GM18858 (cell line): Measurements from ENCODE around the gene PLEKHA8.

ENCODE experiments used
- ATAC-seq: cut with Tn5 transposase; IDR thresholded peaks from one replicate; pipeline ENCODE4 v1.9.1; 2021; ENCODE audit not compliant: unreplicated experiment

Gene PLEKHA8

GRCh38 chr7:30166155-30166840, 138.1 kb downstream of the PLEKHA8 start:
- no peak for ATAC-seq

- no peak for ATAC-seq
Measured at GRCh38 chr7:30166841-30167235, 138.6 kb downstream of the PLEKHA8 start.

- no peak for ATAC-seq
Measured at GRCh38 chr7:30167901-30168300, 139.7 kb downstream of the PLEKHA8 start.

- ATAC-seq = no peak
Measured at GRCh38 chr7:30168835-30169573, 140.8 kb downstream of the PLEKHA8 start.

- no peak for ATAC-seq
Measured at GRCh38 chr7:30169579-30169978, 141.4 kb downstream of the PLEKHA8 start.

- ATAC-seq = no peak
Measured at GRCh38 chr7:30170476-30171205, 142.4 kb downstream of the PLEKHA8 start.

GRCh38 chr7:30171766-30172447, 143.7 kb downstream of the PLEKHA8 start:
- no peak for ATAC-seq

GRCh38 chr7:30172451-30172850, 144.2 kb downstream of the PLEKHA8 start:
- ATAC-seq = no peak

- ATAC-seq = no peak
Measured at GRCh38 chr7:30173058-30173897, 145.1 kb downstream of the PLEKHA8 start.

- ATAC-seq = no peak
Measured at GRCh38 chr7:30175180-30175579, 147.0 kb downstream of the PLEKHA8 start.

- ATAC-seq = no peak
Measured at GRCh38 chr7:30175636-30176147, 147.5 kb downstream of the PLEKHA8 start.

GRCh38 chr7:30176463-30177109, 148.4 kb downstream of the PLEKHA8 start:
- ATAC-seq = no peak

GRCh38 chr7:30177186-30177585, 149.0 kb downstream of the PLEKHA8 start:
- no peak for ATAC-seq

GRCh38 chr7:30177965-30178364, 149.8 kb downstream of the PLEKHA8 start:
- ATAC-seq = no peak

GRCh38 chr7:30178748-30179436, 150.7 kb downstream of the PLEKHA8 start:
- ATAC-seq = peak; percentile 88
